Measurements from ENCODE around the gene SCRN2. TPM values are rescaled to one million over a fixed set of nuclear protein-coding genes. Genes with fewer than 3 reads are reported as not detected.

Gene SCRN2
- total and polyA plus RNA-seq, 2 of the 13 experiments (the other 11 are each of a cell fraction or from before 2014, with no cell fraction given): 21.7 to 29.5 TPM

DNA sequence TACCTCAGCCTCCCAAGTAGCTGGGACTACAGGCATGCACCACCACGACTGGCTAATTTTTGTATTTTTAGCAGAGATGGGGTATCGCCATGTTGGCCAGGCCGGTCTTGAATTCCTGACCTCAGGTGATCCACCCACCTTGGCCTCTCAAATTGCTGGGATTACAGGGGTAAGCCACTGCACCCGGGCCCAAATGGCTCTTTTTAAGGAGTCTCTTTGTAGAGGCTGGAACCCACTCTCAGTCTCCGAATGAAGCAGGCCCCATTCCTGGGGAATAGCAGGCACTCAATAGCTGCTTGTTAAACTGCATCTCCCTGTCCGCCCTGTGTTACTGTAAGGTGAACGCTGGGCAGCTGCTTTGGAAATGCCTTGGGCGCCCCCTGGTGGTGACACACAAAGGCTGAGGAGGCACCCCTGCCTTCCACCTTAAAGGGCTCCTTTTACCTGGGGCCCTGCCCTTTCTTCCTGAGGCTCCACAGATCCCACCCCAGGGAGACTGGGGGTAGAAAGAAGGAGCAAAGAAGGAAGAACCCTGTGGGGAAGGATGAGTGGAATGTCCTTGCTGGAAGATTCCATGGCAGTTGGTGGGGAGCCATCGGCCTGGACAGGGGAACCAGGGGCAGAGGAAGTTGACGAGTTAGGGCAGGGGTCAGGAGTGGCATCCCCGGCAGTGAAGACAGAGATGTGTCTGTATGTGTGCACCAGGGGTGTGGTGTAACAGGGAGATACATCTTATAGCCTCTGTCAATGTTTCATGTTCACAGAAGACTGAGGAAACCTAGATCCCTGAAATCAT lies 48.9 kb upstream of the SCRN2 start (continued):
- TF ChIP-seq HNF1B (CRISPR knock-in tag; IDR thresholded peaks at IDR 0.05): peak; percentile 54; the same call in 1 of the 2 replicates
- no peak for TF ChIP-seq DZIP1 (CRISPR knock-in tag; IDR thresholded peaks at IDR 0.05)
- TF ChIP-seq, protein P1, sequence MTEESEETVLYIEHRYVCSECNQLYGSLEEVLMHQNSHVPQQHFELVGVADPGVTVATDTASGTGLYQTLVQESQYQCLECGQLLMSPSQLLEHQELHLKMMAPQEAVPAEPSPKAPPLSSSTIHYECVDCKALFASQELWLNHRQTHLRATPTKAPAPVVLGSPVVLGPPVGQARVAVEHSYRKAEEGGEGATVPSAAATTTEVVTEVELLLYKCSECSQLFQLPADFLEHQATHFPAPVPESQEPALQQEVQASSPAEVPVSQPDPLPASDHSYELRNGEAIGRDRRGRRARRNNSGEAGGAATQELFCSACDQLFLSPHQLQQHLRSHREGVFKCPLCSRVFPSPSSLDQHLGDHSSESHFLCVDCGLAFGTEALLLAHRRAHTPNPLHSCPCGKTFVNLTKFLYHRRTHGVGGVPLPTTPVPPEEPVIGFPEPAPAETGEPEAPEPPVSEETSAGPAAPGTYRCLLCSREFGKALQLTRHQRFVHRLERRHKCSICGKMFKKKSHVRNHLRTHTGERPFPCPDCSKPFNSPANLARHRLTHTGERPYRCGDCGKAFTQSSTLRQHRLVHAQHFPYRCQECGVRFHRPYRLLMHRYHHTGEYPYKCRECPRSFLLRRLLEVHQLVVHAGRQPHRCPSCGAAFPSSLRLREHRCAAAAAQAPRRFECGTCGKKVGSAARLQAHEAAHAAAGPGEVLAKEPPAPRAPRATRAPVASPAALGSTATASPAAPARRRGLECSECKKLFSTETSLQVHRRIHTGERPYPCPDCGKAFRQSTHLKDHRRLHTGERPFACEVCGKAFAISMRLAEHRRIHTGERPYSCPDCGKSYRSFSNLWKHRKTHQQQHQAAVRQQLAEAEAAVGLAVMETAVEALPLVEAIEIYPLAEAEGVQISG (CRISPR knock-in tag; IDR thresholded peaks at IDR 0.05): peak; percentile 65; the same call in 1 of the 2 replicates
- no peak for TF ChIP-seq NFE2L2 (IDR thresholded peaks at IDR 0.05; ENCODE audit: low read length)
- TF ChIP-seq RNF2 (conservative IDR thresholded peaks at IDR 0.05; ENCODE audit: low read depth): no peak
- peak; percentile 89 for TF ChIP-seq XRCC5 (optimal IDR thresholded peaks at IDR 0.05; ENCODE audit: low read length)
- no peak for TF ChIP-seq ZBTB10 (CRISPR knock-in tag; IDR thresholded peaks at IDR 0.05; ENCODE audit: borderline replicate concordance)
- TF ChIP-seq ZNF781 (CRISPR knock-in tag; IDR thresholded peaks at IDR 0.05; ENCODE audit: borderline replicate concordance, not compliant biosample characterization): no peak
- TF ChIP-seq MIER2 (CRISPR knock-in tag; IDR thresholded peaks at IDR 0.05): no peak
- no peak for TF ChIP-seq PAF1 (CRISPR knock-in tag; IDR thresholded peaks at IDR 0.05)
- TF ChIP-seq ZNF577 (CRISPR knock-in tag; IDR thresholded peaks at IDR 0.05; ENCODE audit: borderline replicate concordance, low read depth): no peak
- peak; percentile 72; the same call in 1 of the 2 replicates for TF ChIP-seq KLF6 (CRISPR knock-in tag; IDR thresholded peaks at IDR 0.05)
- no peak for TF ChIP-seq FOXA3 (CRISPR knock-in tag; IDR thresholded peaks at IDR 0.05)
- no peak for TF ChIP-seq ZKSCAN1 (IDR thresholded peaks at IDR 0.05; ENCODE audit: low read length)
- peak; percentile 58; the same call in 1 of the 2 replicates for TF ChIP-seq TFAP4 (IDR thresholded peaks at IDR 0.05; ENCODE audit: borderline replicate concordance, low read depth)
- TF ChIP-seq MED1 (CRISPR knock-in tag; IDR thresholded peaks at IDR 0.05): no peak
- TF ChIP-seq KDM1A (CRISPR knock-in tag; IDR thresholded peaks at IDR 0.05): no peak
- no peak for TF ChIP-seq REXO4 (CRISPR knock-in tag; IDR thresholded peaks at IDR 0.05; ENCODE audit: borderline replicate concordance)
- TF ChIP-seq ZNF674 (CRISPR knock-in tag; IDR thresholded peaks at IDR 0.05; ENCODE audit: low read depth): no peak

Data from HepG2 (cell line).